K562 (cell line): Measurements from ENCODE around the gene ACSS1. TPM values are rescaled to one million over a fixed set of nuclear protein-coding genes. Genes with fewer than 3 reads are reported as not detected.

ENCODE experiments used
- CCAR2 ChIP-seq: fragments of 200-400 bp; formaldehyde crosslinking; IDR thresholded peaks from 2 replicates; pipeline ENCODE4 v1.6.1; 2017; ENCODE audit warnings: mild to moderate bottlenecking, low read depth, low read length
- EP400 ChIP-seq: fragments of 450-650 bp; IDR thresholded peaks from 2 replicates; pipeline ENCODE4 v1.6.1; 2017; ENCODE audit warnings: antibody characterized with exemption, mild to moderate bottlenecking, moderate library complexity
- EZH2 ChIP-seq: IDR thresholded peaks from 2 replicates; pipeline ENCODE4 v1.6.1; 2012; ENCODE audit warnings: low read depth, mild to moderate bottlenecking, inconsistent platforms, low read length, borderline replicate concordance
- MCM3 ChIP-seq: fragments of 450-650 bp; IDR thresholded peaks from 2 replicates; pipeline ENCODE4 v1.6.1; 2016
- NELFE ChIP-seq: IDR thresholded peaks from 2 replicates; pipeline ENCODE4 v1.6.1; 2011; ENCODE audit warnings: mild to moderate bottlenecking; ENCODE audit not compliant: insufficient read depth, insufficient read length
- NONO ChIP-seq, 2 experiments: fragments of 200-400 bp in 1 of 2; fragments of 450-650 bp in 1 of 2; formaldehyde crosslinking in 1 of 2; IDR thresholded peaks; 2 replicates each; pipeline ENCODE4 v1.6.1; 2017; ENCODE audit warnings: low read depth in 2 of 2, mild to moderate bottlenecking in 2 of 2, moderate library complexity in 2 of 2, low read length in 1 of 2
- PCBP1 ChIP-seq: fragments of 200-400 bp; formaldehyde crosslinking; IDR thresholded peaks from 2 replicates; pipeline ENCODE4 v1.6.1; 2018; ENCODE audit warnings: mild to moderate bottlenecking, low read depth, low read length; ENCODE audit not compliant: poor library complexity, severe bottlenecking
- RBM34 ChIP-seq: fragments of 200-400 bp; formaldehyde crosslinking; IDR thresholded peaks from 2 replicates; pipeline ENCODE4 v1.6.1; 2018; ENCODE audit warnings: low read length, borderline replicate concordance; ENCODE audit not compliant: insufficient read depth
- RHOXF2B ChIP-seq: fragments of 250-450 bp; sonication (Bioruptor Pico); conservative IDR thresholded peaks from 2 replicates; pipeline ENCODE4 v1.5.1; 2021
- ZFP30 ChIP-seq: fragments of 250-450 bp; sonication (Bioruptor Pico); IDR thresholded peaks from 2 replicates; pipeline ENCODE4 v1.8.0; 2022; ENCODE audit warnings: moderate library complexity, mild to moderate bottlenecking, inconsistent platforms, borderline replicate concordance
- ZNF23 ChIP-seq: fragments of 250-450 bp; sonication (Bioruptor Pico); IDR thresholded peaks from 2 replicates; pipeline ENCODE4 v1.4.0; 2020; ENCODE audit warnings: mild to moderate bottlenecking
- ZNF253 ChIP-seq: fragments of 250-450 bp; sonication (Bioruptor Pico); conservative IDR thresholded peaks from 2 replicates; pipeline ENCODE4 v1.6.1; 2021; ENCODE audit warnings: mild to moderate bottlenecking
- polyA plus RNA-seq, 8 experiments: library from polyadenylated mRNA; depleted of rRNA in 4 of 8; stranded (reverse) in 5 of 8; unstranded in 3 of 8; fragments of >200 nt; fragmentation: Nextera tagmentation in 2 of 8; fragmentation: Illumina TruSeq in 1 of 8; extraction: Ambion mirVana in 2 of 8; extraction: Trizol in 1 of 8; gene quantifications; 2 replicates each; pipeline versions ENCODE4 v1.2.1 to v1.2.3, GENCODE V29; 2011 to 2014; ENCODE audit warnings: inconsistent platforms in 1 of 8, missing spikeins in 1 of 8
- total RNA-seq, 7 experiments: library from RNA; depleted of rRNA in 6 of 7; stranded (reverse); fragments of >200 nt in 6 of 7; fragmentation: Illumina TruSeq in 2 of 7; extraction: Trizol in 2 of 7; gene quantifications; 2 replicates each; pipeline versions ENCODE4 v1.2.1 to v1.2.3, GENCODE V29; 2011 to 2021; ENCODE audit warnings: low replicate concordance in 1 of 7
- TF ChIP-seq, protein P1 (sequence below): IDR thresholded peaks from 2 replicates; pipeline ENCODE4 v1.6.1; 2016; ENCODE audit warnings: missing genetic modification characterization, missing compliant biosample characterization
- TF ChIP-seq, protein P2 (sequence below): conservative IDR thresholded peaks from 2 replicates; pipeline ENCODE4 v1.6.1; 2011; ENCODE audit warnings: low read depth, mild to moderate bottlenecking, low read length; ENCODE audit not compliant: control insufficient read depth
- TF ChIP-seq, protein P3 (sequence below): sonication (generic); formaldehyde crosslinking; IDR thresholded peaks from 2 replicates; pipeline ENCODE4 v1.8.0; 2022; ENCODE audit warnings: mild to moderate bottlenecking, missing genetic modification reagents
- TF ChIP-seq, protein P4 (sequence below): sonication (generic); formaldehyde crosslinking; IDR thresholded peaks from 2 replicates; pipeline ENCODE4 v1.8.0; 2022; ENCODE audit warnings: missing genetic modification reagents, mild to moderate bottlenecking, moderate library complexity, borderline replicate concordance
- TF ChIP-seq, protein P5 (sequence below): fragments of 450-650 bp; formaldehyde crosslinking; IDR thresholded peaks from 2 replicates; pipeline ENCODE4 v1.4.0; 2022; ENCODE audit warnings: missing genetic modification characterization
- TF ChIP-seq, protein P6 (sequence below): sonication (generic); formaldehyde crosslinking; IDR thresholded peaks from 2 replicates; pipeline ENCODE4 v1.4.0; 2020; ENCODE audit warnings: mild to moderate bottlenecking, missing genetic modification reagents

ACSS1 gene
- total and polyA plus RNA-seq, 9 of the 15 experiments (the other 6 are each of a cell fraction or from before 2014, with no cell fraction given) = 0.07 to 2.1 (median 0.27) TPM; not detected in 3

DNA sequence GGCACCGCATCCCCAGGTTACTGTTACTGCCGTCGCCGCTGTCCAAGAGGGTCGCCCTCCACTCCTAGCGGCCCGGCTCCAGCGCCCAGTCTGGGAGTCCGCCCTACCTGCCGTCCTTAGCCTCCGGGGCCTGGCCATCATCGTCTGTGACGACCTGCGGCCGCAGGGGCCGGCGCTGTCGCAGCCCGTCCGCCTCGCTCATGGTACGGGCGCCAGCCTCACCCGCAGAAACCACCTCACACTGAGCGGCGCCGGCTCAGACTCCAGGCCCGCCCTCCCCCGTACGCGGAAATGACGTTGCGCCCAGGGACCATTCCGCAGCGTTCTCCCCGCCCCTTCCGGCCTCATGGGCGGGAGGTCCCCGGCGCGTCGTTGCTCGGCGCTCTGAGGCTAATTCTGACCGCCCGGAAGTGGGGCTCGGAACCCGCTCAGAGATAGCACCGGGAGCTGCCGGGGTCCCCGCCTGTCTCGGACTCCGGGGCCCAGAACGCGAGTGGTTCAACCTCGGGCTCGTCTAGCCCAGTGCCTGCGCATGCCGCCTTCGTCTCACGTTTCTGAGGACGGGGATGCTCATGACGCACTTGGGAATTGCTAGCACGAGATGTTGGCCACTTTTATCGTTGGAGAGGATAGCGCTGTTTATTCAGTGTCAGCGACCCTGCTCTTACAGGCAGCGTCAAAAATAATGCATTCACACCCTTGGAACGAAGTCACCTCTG is 65.3 kb downstream of the ACSS1 start, which contains the start of gene APMAP (continued):
- TF ChIP-seq, protein P1, sequence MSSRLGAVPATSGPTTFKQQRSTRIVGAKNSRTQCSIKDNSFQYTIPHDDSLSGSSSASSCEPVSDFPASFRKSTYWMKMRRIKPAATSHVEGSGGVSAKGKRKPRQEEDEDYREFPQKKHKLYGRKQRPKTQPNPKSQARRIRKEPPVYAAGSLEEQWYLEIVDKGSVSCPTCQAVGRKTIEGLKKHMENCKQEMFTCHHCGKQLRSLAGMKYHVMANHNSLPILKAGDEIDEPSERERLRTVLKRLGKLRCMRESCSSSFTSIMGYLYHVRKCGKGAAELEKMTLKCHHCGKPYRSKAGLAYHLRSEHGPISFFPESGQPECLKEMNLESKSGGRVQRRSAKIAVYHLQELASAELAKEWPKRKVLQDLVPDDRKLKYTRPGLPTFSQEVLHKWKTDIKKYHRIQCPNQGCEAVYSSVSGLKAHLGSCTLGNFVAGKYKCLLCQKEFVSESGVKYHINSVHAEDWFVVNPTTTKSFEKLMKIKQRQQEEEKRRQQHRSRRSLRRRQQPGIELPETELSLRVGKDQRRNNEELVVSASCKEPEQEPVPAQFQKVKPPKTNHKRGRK (tag) = no peak
- TF ChIP-seq RHOXF2B (CRISPR knock-in tag) (no peak), ZFP30 (CRISPR knock-in tag) (no peak), ZNF23 (CRISPR knock-in tag) (no peak), EZH2 (no peak), EP400 (peak; percentile 76), MCM3 (no peak), PCBP1 (no peak), NELFE (no peak), ZNF253 (CRISPR knock-in tag) (no peak), RBM34 (0 out of 2 replicates have a peak, but pooled peaks have one; percentile 29), NONO (IDR thresholded peaks at IDR 0.05; ENCODE audit: low read depth in 2 of 2, low read length in 1 of 2) (peak in 1 of 2 experiments; percentile 32; a peak in 1 of 4 replicates), CCAR2 (no peak)
- TF ChIP-seq, protein P2, sequence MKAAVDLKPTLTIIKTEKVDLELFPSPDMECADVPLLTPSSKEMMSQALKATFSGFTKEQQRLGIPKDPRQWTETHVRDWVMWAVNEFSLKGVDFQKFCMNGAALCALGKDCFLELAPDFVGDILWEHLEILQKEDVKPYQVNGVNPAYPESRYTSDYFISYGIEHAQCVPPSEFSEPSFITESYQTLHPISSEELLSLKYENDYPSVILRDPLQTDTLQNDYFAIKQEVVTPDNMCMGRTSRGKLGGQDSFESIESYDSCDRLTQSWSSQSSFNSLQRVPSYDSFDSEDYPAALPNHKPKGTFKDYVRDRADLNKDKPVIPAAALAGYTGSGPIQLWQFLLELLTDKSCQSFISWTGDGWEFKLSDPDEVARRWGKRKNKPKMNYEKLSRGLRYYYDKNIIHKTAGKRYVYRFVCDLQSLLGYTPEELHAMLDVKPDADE = no peak
- TF ChIP-seq, protein P3, sequence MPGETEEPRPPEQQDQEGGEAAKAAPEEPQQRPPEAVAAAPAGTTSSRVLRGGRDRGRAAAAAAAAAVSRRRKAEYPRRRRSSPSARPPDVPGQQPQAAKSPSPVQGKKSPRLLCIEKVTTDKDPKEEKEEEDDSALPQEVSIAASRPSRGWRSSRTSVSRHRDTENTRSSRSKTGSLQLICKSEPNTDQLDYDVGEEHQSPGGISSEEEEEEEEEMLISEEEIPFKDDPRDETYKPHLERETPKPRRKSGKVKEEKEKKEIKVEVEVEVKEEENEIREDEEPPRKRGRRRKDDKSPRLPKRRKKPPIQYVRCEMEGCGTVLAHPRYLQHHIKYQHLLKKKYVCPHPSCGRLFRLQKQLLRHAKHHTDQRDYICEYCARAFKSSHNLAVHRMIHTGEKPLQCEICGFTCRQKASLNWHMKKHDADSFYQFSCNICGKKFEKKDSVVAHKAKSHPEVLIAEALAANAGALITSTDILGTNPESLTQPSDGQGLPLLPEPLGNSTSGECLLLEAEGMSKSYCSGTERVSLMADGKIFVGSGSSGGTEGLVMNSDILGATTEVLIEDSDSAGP (CRISPR knock-in tag) = no peak
- TF ChIP-seq, protein P4, sequence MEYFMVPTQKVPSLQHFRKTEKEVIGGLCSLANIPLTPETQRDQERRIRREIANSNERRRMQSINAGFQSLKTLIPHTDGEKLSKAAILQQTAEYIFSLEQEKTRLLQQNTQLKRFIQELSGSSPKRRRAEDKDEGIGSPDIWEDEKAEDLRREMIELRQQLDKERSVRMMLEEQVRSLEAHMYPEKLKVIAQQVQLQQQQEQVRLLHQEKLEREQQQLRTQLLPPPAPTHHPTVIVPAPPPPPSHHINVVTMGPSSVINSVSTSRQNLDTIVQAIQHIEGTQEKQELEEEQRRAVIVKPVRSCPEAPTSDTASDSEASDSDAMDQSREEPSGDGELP = peak; percentile 44; the same call in 1 of the 2 replicates
- TF ChIP-seq, protein P5, sequence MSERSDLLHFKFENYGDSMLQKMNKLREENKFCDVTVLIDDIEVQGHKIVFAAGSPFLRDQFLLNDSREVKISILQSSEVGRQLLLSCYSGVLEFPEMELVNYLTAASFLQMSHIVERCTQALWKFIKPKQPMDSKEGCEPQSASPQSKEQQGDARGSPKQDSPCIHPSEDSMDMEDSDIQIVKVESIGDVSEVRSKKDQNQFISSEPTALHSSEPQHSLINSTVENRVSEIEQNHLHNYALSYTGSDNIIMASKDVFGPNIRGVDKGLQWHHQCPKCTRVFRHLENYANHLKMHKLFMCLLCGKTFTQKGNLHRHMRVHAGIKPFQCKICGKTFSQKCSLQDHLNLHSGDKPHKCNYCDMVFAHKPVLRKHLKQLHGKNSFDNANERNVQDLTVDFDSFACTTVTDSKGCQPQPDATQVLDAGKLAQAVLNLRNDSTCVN (CRISPR knock-in tag) = no peak
- TF ChIP-seq, protein P6, sequence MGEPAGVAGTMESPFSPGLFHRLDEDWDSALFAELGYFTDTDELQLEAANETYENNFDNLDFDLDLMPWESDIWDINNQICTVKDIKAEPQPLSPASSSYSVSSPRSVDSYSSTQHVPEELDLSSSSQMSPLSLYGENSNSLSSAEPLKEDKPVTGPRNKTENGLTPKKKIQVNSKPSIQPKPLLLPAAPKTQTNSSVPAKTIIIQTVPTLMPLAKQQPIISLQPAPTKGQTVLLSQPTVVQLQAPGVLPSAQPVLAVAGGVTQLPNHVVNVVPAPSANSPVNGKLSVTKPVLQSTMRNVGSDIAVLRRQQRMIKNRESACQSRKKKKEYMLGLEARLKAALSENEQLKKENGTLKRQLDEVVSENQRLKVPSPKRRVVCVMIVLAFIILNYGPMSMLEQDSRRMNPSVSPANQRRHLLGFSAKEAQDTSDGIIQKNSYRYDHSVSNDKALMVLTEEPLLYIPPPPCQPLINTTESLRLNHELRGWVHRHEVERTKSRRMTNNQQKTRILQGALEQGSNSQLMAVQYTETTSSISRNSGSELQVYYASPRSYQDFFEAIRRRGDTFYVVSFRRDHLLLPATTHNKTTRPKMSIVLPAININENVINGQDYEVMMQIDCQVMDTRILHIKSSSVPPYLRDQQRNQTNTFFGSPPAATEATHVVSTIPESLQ (CRISPR knock-in tag) = peak; percentile 84; the same call in 1 of the 2 replicates
